ENCODE measurements around the gene C4orf50. TPM values are rescaled to one million over a fixed set of nuclear protein-coding genes. Genes with fewer than 3 reads are reported as not detected.

Gene C4orf50
- total RNA-seq, 1 experiment from 2014 or later, result 0.17 TPM

- Mint-ChIP-seq H3K27ac (peak overlapping the region in 1 of 3 experiments; percentile 45; a peak in 1 of 7 replicates), H3K36me3 (ENCODE audit: insufficient read depth in 1 of 3, low read depth in 3 of 3) (peaks cover 0 to 6% (median 5%) of the 10 kb centered on the region in 3 experiments; a peak in 5 of 7 replicates), H3K9me3 (peaks cover 7 to 10% of the 10 kb centered on the region in 2 experiments), H3K27me3 (ENCODE audit: low read depth) (peaks cover 42% of the 10 kb centered on the region), H3K4me1 (no peaks in the 10 kb centered on the region), H3K4me3 (no peak overlapping the region; a peak in 1 of 5 replicates)
- Histone ChIP-seq H3K79me2 (ENCODE audit: insufficient read depth, low read length) (no peaks in the 10 kb centered on the region), H3K27ac (ENCODE audit: insufficient read length, low read depth, low read length) (no peak overlapping the region), H4K8ac (replicated peaks; ENCODE audit: insufficient read length, low read depth, low read length) (no peak overlapping the region), H3T11ph (ENCODE audit: low read length) (no peak overlapping the region), H3K79me1 (ENCODE audit: insufficient read depth, low read depth, low read length, poor library complexity, severe bottlenecking) (no peaks in the 10 kb centered on the region), H2BK20ac (ENCODE audit: low read depth, low read length, poor library complexity, severe bottlenecking) (no peak overlapping the region), H3K23ac (ENCODE audit: insufficient read length, low read depth, low read length) (no peak overlapping the region), H4K91ac (ENCODE audit: insufficient read length, low read depth, low read length) (no peak overlapping the region), H3K4me2 (ENCODE audit: insufficient read depth, insufficient read length, low read length) (no peak overlapping the region), H4K5ac (ENCODE audit: insufficient read length, low read depth, low read length) (no peak overlapping the region), H3K4ac (ENCODE audit: low read depth, low read length) (no peak overlapping the region), H3K56ac (ENCODE audit: insufficient read length, low read depth, low read length) (no peak overlapping the region), H3K18ac (ENCODE audit: insufficient read length, low read depth, low read length) (no peak overlapping the region), H3K9me3 (ENCODE audit: control insufficient read depth, low read depth, low read length) (no peaks in the 10 kb centered on the region), H3K14ac (ENCODE audit: insufficient read depth, low read length) (0 out of 2 replicates have a peak overlapping the region, but pooled peaks have one; percentile 5), H3K27me3 (ENCODE audit: insufficient read depth, low read length) (no peaks in the 10 kb centered on the region; the same call in 1 of the 2 replicates), H2BK12ac (ENCODE audit: insufficient read length, low read depth, low read length) (no peak overlapping the region), H3K9ac (ENCODE audit: extremely low read depth, insufficient read length, low read length) (no peak overlapping the region), H2AK5ac (ENCODE audit: insufficient read length, low read length) (no peak overlapping the region), H2BK5ac (ENCODE audit: insufficient read length, low read length) (no peak overlapping the region), H2BK15ac (ENCODE audit: low read depth, low read length) (no peak overlapping the region), H3K4me1 (ENCODE audit: insufficient read depth, low read length) (no peaks in the 10 kb centered on the region), H2AFZ (ENCODE audit: low read length) (no peak overlapping the region), H4K20me1 (ENCODE audit: control insufficient read depth, insufficient read depth, insufficient read length) (no peaks in the 10 kb centered on the region), H3K23me2 (ENCODE audit: insufficient read length, low read depth, low read length, poor library complexity, severe bottlenecking) (no peaks in the 10 kb centered on the region), H2BK120ac (ENCODE audit: low read depth, low read length, poor library complexity, severe bottlenecking) (no peak overlapping the region)
- no peak for TF ChIP-seq CTCF (conservative IDR thresholded peaks at IDR 0.05)
- DNase-seq, result peak; percentile 14
- WGBS (ENCODE audit: extremely low coverage, insufficient read length, low lambda C conversion rate), result no CpG with 5 or more reads among the region's 18 CpGs
Measured at GRCh38 chr4:5989236-5990225, 28.7 kb downstream of the C4orf50 start.

Measured in H9 (cell line).